GM19372 (cell line): Measurements from ENCODE around the gene KCNS1.
"Not testable (repeated sequence)": the region's sequence is repeated elsewhere in the genome, so short reads cannot be mapped to it uniquely, and the experiment has no call there.

Experiments used
- ATAC-seq: cut with Tn5 transposase; IDR thresholded peaks from one replicate; pipeline ENCODE4 v1.9.1; 2021; ENCODE audit warnings: mild to moderate bottlenecking, low read depth, moderate library complexity; ENCODE audit not compliant: unreplicated experiment

Gene KCNS1

GRCh38 chr20:45100563-45101245 lies at the start of gene KCNS1:
Gene KCNS1 (minus strand): TSS chr20:45101127. CDS start chr20:45099236, 1,891 bp downstream.
- ATAC-seq, result no peak

DNA sequence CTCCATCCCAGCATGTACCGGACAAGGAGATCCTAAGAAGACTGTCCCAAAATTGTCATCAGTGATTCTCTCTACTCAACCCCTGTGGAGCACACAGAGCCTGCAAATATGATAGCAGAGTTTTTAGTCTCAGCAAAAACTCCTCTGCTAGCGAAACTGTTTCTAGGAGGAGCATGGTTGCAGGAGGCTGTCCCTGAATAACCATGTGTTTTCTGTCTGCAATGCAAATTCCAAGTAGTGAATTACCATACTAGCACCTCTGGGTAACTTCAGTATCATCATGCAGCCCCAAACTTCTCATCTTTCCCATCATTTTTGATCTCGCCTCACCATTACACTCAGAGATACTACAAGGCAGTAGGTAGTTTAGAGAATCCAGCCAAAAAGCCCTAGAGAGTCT lies 48.1 kb upstream of the KCNS1 start:
- no peak for ATAC-seq

GRCh38 chr20:45140836-45141235 lies 39.9 kb upstream of the KCNS1 start:
- no peak for ATAC-seq

DNA sequence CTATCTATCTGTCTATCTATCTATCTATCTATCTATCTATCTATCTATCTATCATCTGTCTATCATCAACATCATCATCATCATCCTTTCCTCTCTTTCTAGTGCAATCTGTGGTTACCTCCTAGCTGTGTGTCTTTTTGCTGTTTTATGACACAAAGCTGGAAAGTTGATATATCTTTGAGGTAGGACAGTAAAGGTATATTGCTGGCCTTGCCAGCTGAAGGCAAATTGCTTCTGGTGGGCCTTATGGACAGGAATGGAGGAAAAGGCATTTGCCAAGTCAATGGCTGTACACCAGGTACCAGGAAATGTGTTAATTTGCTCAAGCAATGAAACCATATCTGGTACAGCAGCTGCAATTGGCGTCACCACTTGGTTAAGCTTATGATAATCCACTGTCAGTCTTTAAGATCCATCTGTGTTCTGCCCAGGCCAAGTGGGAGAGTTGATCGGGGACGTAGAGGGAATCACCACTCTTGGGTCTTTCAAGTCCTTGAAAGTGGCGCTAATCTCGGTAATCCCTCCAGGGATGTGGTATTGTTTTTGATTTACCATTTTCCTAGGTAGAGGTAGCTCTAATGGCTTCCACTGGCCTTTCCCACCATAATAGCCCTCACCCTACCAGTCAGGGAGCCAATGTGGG lies 38.9 kb upstream of the KCNS1 start:
- not testable (repeated sequence) for ATAC-seq

DNA sequence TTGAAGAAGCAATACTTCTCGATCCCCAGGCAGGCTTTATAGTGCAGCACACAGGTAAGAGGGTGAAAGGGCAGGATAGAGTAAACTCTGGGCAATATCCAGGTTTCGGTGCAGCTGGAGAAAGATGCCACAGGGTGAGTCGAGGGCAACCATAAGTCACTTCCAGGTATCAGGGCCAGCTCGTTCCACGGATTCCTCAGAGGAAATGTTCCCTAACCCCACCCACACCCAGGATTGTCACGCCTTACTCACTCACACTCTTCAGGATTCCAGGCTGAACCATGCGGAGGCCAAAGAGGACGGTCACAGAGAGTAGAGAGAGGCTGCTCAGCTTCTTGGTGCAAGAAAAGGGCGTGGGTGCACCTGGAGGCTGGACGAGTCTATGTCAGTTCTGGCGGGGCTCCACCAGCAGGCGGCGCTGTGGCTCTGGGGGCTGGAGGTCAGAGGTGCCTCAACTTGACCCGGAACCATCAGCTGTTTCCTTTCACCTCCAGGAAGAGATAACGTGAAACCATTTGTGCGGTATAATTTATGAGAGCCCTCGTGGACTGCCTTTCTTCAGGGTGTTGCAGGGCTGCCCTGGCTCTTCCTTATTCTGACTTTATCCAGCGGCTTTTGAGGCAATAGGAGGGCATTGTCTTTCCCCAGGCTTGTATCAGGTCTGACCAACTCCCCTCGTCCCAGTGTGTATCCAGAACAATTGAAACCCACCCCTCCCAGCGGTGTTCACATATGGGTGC lies 37.8 kb upstream of the KCNS1 start:
- ATAC-seq, result no peak

DNA sequence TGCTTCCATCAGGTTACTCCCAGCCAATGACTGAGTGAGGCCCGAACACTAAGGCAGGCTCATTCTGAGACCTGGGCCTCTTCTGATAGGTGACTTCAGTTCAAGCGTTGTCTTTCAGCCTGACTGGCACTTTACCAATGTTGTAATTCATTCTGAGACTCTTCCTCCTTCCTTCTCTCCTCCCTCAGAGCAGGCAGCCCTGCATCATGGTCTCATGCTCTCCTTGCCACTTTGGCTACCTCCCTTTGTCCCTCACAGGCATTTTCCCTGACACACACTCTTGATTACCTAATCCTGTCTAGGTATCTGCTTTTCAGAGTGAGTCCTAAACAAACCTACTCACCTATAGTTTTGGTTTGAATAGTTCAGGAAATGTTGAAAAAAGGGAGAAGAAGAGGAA lies 36.0 kb upstream of the KCNS1 start:
- ATAC-seq, result no peak

GRCh38 chr20:45128099-45128498 lies 27.2 kb upstream of the KCNS1 start:
- no peak for ATAC-seq

DNA sequence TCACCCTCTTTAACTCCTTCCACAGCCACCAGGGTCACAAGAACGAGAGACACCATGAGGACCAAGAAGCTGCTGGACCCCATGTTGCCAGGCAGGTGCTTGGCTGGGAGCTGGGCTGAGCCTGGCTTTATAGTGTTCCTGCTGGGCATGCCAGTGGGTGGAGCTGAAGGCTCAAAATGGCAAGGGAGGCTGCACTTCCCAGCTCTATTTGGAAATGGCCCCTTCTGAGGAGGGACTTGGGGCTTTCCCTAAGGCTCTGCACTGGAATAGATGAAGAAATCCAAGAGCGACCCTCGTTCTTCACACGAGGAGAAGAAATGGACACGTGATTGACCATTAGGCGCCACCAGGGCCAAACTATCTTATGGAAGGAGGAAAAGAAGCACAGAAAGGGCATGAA lies 23.4 kb upstream of the KCNS1 start, which contains the start of gene WFDC12:
TSS of gene WFDC12 (minus strand) at position 101 of the 400 bp plus-strand sequence. CDS start at position 83, 18 bp downstream.
- no peak for ATAC-seq

GRCh38 chr20:45121388-45121787 lies 20.5 kb upstream of the KCNS1 start:
- ATAC-seq, result no peak

DNA sequence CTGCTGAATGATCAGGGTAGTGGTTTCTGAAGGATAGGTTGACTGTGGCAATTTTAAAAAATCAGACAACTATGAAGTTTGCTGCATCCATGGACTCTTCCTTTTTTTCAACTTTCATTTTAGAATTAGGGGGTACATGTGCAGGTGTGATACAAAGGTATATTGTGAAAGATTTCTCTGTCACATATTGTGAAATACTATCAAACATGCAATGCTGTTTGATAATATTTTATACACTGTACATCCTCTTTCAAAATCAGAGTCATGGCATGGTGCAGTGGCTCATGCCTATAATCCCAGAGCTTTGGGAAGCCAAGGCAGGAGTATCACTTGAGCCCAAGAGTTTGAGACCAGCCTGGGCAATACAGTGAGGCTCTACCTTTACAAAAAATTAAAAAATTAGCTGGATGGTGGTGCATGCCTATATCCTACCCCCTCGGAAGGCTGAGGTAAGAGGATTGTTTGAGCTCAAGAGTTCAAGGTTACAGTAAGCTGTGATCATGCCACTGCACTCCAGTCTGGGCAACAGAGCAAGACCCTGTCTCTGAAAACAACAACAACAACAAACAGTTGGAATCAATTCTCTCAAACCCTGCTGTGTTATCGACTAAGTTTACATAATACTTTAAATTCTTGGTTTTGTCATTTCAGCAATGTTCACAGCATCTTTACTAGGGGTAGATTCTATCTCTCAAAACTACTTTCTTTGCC lies 18.8 kb upstream of the KCNS1 start:
- ATAC-seq, result no peak

DNA sequence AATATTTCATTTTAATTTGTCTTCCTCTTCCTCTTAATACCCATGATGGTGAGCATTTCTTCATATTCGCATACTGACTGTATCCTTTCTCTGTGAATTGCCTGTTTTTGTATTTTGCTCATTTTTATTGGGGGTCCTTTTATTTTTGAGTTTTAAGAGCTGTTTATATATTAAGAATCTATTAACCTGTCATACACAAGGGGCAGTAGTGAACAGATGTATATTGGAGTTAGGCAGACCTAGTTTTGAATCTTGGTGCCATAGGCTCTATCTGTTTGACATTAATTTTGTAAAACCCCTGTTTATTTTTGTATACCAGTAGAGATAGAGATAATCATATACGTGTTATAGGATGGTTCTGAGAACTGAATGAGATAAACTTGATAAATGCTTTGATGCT lies 17.1 kb upstream of the KCNS1 start:
- no peak for ATAC-seq

GRCh38 chr20:45117581-45117980 lies 16.7 kb upstream of the KCNS1 start:
- no peak for ATAC-seq

DNA sequence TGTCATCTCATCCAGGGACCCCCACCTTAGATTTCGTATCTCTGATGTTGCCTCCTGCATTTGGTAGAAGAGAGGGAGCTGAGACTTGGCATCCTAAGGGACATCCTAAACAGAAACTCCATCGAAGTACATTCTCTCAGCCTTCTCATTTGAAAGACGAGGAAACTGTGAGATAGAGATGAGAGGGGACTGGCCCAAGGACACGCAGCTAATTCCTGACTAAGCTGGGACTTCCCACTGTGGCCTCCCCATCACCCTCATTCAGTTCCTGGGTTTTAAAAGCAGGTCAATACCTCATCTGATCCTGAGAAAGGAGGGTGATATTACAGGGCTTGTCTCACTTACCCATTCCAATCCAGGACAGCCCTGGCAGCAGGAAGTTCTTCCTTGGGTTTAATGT lies 14.9 kb upstream of the KCNS1 start:
- no peak for ATAC-seq

DNA sequence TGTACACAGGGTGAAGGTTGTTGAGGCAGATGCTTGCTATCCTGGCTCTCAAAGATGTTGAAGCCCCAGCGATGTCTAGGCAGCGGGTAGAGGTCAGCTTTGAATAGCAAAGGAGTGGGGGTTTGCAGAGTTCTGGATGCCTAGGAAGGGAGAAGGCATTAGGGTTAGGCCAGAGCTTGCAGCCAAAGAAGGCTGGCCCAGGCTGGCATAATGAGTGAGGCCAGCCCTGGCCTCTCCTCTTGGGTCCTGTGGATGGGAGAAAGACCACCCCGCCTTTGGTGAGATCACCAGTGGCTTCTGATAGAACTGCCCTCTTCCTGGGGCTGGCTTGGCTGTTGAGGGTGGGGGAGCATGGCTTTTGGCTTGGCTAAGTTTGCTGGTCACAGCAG lies 14.5 kb upstream of the KCNS1 start:
- ATAC-seq, result no peak

- ATAC-seq, result no peak
Observed at GRCh38 chr20:45114465-45115385, 13.8 kb upstream of the KCNS1 start, which contains the start of gene WFDC5. Gene WFDC5 (minus strand): TSS chr20:45115174. CDS start chr20:45115083, 91 bp downstream.

DNA sequence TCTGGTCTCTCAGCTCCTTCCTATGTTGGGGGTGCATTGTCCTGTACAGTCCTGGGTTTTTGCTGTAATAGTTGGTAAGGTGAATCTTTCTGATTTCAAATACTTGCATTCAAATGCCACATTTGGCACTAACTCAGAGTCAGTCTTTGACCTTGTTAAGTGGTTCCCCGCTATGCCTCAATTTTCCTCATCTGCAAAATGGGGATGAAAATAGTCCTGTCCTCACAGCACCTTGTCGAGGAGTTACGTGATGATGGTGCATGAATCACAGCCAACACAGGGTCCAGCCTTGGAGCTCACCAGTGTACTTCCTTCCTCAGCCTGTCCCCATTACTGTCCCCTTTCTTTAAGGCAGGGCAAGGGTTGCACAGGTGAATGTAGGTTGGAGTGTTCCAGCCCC lies 12.9 kb upstream of the KCNS1 start:
- ATAC-seq, result no peak

DNA sequence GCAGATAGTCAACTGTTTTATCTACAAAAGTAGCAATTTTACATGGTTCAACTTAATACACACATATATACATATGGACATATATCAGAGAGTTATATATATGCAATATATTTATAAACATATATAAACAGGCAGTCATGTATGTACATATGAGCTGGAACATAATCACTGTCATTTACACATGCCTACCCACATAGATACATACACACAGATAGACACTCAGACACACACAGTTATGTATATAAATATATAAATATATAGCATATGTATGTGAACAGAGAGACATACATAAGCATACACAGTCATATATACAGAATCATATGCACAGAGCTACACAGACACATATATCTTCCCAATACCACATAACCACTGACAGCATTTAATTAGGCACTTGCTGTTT lies 11.8 kb upstream of the KCNS1 start:
- no peak for ATAC-seq

GRCh38 chr20:45111799-45112471 lies 11.0 kb upstream of the KCNS1 start:
- ATAC-seq, result no peak

- no peak for ATAC-seq
Observed at GRCh38 chr20:45111285-45111684, 10.4 kb upstream of the KCNS1 start.
